IPS-18a (cell line): ENCODE data around the gene KLHL22.
A peak's percentile ranks its signal among the peaks of the same experiment; 100 is the strongest.

Experiments
- H3K27ac ChIP-seq: one replicate; pipeline ENCODE4 v1.5.1; 2013; ENCODE audit warnings: low read length
- H3K27me3 ChIP-seq: one replicate; pipeline ENCODE4 v1.6.1; 2013; ENCODE audit warnings: mild to moderate bottlenecking, low read length; ENCODE audit not compliant: control insufficient read depth, insufficient read depth
- H3K36me3 ChIP-seq: one replicate; pipeline ENCODE4 v1.6.1; 2013; ENCODE audit warnings: low read depth, low read length; ENCODE audit not compliant: control insufficient read depth
- H3K4me1 ChIP-seq: one replicate; pipeline ENCODE4 v1.6.1; 2013; ENCODE audit warnings: low read depth, low read length; ENCODE audit not compliant: control insufficient read depth
- H3K4me3 ChIP-seq: one replicate; pipeline ENCODE4 v1.5.1; 2013; ENCODE audit warnings: low read length
- H3K9ac ChIP-seq: one replicate; pipeline ENCODE4 v1.6.1; 2013; ENCODE audit warnings: mild to moderate bottlenecking, low read length, moderate library complexity
- H3K9me3 ChIP-seq: one replicate; pipeline ENCODE4 v1.6.1; 2013; ENCODE audit warnings: low read depth, low read length; ENCODE audit not compliant: control insufficient read depth

The KLHL22 gene

GRCh38 chr22:20522134-20523004 is 26.8 kb upstream of the KLHL22 start:
- H3K4me1 ChIP-seq: no peaks in the 10 kb centered on the region
- H3K9me3 ChIP-seq: no peaks in the 10 kb centered on the region
- H3K27me3 ChIP-seq: no peaks in the 10 kb centered on the region
- H3K36me3 ChIP-seq: no peaks in the 10 kb centered on the region
- no peak overlapping the region for H3K27ac ChIP-seq
- no peak overlapping the region for H3K9ac ChIP-seq
- H3K4me3 ChIP-seq: no peak overlapping the region

DNA sequence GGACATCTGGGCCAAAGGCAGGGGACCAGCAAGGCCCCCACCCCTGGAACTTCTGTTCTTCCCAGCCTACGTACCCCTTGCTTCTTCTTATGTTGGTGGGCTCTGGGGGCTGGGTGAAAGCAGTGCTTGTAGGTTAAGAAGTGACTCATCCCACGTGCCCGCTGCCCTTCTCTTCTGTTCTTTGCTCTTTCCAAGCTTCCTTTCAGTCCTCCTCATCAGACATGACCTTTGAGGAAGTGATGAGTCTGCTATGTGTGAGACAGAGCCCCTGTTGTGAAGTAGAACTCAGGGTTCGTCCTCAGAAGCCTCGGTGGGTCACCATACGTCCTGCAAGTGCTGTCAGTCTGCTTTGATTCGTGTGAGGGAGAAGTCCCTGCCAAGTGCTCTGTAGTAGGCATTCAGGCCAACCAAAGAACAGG is 24.5 kb upstream of the KLHL22 start:
- H3K27ac ChIP-seq: no peak overlapping the region
- H3K36me3 ChIP-seq: no peaks in the 10 kb centered on the region
- no peak overlapping the region for H3K9ac ChIP-seq
- no peaks in the 10 kb centered on the region for H3K27me3 ChIP-seq
- H3K4me1 ChIP-seq: no peaks in the 10 kb centered on the region
- no peak overlapping the region for H3K4me3 ChIP-seq
- no peaks in the 10 kb centered on the region for H3K9me3 ChIP-seq

DNA sequence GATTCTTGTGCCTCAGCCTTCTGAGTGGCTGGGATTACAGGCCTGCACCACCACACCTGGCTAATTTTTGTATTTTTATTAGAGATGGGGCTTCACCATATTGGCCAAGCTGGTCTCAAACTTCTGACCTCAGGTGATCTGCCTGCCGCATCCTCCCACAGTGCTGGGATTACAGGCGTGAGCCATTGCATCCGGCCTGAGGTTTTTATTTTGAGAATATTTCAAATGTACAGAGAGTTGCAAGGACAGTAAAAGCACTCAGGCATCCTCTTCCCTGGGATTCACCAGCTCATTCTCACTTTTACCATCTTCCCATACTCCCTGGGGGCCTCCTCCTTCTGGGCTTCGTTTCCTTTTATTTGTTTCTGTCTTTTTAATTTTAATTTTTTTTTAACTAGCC is 24.0 kb upstream of the KLHL22 start:
- no peak overlapping the region for H3K27ac ChIP-seq
- no peaks in the 10 kb centered on the region for H3K36me3 ChIP-seq
- no peaks in the 10 kb centered on the region for H3K9me3 ChIP-seq
- H3K4me3 ChIP-seq: no peak overlapping the region
- no peaks in the 10 kb centered on the region for H3K4me1 ChIP-seq
- H3K9ac ChIP-seq: no peak overlapping the region
- no peaks in the 10 kb centered on the region for H3K27me3 ChIP-seq

DNA sequence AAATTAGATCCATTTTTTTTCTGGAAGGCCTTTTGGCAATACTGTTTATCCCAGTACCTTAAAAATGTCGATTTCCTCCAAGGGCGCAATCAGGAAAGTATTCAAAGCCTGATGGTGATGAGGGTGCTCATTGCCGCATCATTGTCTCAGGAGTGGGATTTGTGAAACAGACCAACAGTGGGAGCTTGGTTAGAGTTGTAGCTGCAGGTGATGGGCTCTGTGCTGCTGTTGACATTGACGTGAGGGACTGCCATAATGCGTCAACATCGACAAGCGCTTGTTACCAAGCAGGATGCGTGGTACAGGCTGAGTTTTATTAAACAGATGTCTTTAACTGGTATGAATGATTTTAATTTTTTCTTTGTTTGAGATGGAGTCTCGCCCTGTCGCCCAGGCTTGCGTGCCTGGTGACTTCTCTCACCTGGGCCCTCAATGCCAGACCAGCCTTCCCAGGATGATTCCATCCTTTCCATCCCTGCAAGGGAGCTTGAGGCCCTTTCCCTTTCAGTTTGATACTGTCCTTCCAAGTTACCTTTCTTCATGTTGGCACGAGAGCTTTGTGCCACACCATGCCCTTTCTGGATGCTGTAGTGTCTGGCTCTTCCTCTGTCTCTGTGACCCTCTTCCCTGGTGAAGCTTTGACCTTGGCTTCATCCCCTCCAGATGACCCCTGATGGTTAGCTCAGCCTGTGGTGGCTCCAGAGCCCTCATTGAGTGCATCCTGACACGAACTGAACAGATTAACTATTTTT is 22.4 kb upstream of the KLHL22 start:
- Histone ChIP-seq H3K27me3 (no peaks in the 10 kb centered on the region), H3K27ac (no peak overlapping the region), H3K36me3 (no peaks in the 10 kb centered on the region), H3K4me3 (no peak overlapping the region), H3K4me1 (no peaks in the 10 kb centered on the region), H3K9me3 (no peaks in the 10 kb centered on the region), H3K9ac (no peak overlapping the region)

DNA sequence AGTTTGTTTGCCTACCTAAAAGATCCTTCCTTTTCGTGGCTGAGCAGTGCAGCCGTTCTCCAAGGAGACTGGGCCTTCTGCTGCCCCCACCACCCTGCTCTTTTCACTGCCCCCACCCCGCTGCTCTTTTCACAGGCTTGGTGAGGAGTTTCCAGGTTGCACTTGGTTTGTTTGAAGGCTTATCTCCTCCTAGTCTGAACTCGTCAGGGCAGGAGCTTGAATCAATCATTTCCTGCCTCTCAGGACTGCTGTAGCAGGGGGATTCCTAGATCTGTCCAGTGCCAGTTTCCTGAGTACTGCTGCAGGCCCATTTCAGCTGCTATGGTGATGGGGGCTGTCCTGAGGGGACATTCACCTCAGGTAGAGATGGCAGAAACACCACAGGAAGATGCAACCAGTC is 21.8 kb upstream of the KLHL22 start:
- H3K4me1 ChIP-seq: no peaks in the 10 kb centered on the region
- H3K9me3 ChIP-seq: no peaks in the 10 kb centered on the region
- H3K4me3 ChIP-seq: no peak overlapping the region
- H3K36me3 ChIP-seq: no peaks in the 10 kb centered on the region
- H3K27me3 ChIP-seq: no peaks in the 10 kb centered on the region
- H3K27ac ChIP-seq: no peak overlapping the region
- H3K9ac ChIP-seq: no peak overlapping the region

GRCh38 chr22:20516399-20516798 is 20.8 kb upstream of the KLHL22 start:
- Histone ChIP-seq H3K36me3 (no peaks in the 10 kb centered on the region), H3K9ac (no peak overlapping the region), H3K27ac (no peak overlapping the region), H3K4me1 (no peaks in the 10 kb centered on the region), H3K27me3 (no peaks in the 10 kb centered on the region), H3K9me3 (no peaks in the 10 kb centered on the region), H3K4me3 (no peak overlapping the region)

DNA sequence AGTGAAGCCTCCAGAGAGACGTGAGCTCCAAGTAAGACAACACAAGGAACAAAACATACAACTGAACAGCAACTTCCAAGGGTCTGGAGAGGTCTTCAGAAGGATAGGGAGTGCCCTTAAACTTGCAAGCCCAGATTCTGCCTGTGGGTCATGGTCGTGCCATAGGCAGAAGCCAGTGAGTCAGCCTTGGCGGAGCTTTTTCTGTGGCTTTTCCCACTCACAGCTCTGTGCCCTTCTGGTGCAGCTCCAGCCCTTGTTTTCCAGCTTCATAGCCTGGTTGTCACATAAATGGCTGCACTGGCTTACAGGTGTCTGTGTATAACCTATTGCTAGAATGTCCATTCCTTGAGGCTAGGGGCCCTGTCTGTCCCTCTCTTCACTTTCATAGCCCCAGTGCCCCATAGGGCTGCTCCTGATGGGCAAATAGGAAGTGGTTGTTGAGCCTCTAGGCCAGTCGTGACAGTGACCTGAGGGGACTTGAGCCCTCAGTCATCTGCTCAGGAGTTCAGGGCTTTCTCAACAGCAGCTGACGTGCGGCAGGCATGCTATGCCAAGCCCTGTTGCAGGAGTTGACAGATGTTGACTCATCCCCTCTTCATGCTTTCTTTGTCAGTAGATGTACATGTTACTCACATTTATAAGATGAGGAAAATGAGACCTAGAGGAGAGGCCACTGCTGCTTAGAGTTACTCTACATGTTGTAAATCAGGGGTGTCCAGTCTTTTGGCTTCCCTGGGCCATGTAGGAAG is 19.2 kb upstream of the KLHL22 start:
- Histone ChIP-seq H3K4me1 (no peaks in the 10 kb centered on the region), H3K4me3 (no peak overlapping the region), H3K27me3 (no peaks in the 10 kb centered on the region), H3K9ac (no peak overlapping the region), H3K27ac (no peak overlapping the region), H3K36me3 (no peaks in the 10 kb centered on the region), H3K9me3 (no peaks in the 10 kb centered on the region)

- H3K36me3 ChIP-seq: no peaks in the 10 kb centered on the region
Observed at GRCh38 chr22:20511578-20512229, 16.1 kb upstream of the KLHL22 start.

DNA sequence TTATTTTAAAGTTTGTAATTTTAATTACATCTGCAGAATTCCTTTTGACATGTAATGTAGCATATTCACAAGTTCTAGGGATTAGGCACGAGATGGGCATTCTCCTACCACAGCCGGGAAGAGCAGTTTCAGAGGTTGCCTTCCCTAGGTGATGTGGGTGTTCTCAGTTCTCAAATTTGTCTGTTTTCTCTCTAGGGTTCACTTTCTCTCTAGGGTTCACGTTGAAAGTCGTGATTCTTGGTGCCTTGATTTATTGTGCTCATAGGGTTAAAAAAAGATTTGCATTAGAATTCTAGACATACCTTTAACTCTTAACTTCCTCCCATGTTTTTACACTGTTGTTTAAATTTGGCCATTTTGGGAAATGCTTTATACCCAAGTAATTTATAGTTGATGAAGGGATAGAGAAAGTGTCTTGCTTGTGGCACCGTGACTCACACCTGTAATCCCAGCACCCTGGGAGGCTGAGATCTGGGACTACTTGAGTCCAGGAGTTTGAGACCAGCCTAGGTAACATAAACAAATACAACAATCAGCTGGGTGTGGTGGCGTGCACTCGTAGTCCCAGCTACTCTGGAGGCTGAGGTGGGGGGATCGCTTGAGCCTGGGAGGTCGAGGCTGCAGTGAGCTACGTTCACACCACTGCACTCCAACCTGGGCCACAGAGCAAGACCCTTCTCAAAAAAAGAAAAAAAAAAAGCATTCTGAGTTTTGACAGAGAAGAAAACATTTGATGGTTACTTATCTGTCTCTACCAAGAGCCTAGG is 15.4 kb upstream of the KLHL22 start:
- Histone ChIP-seq H3K4me1 (peaks cover 11% of the 10 kb centered on the region), H3K9me3 (no peaks in the 10 kb centered on the region), H3K36me3 (no peaks in the 10 kb centered on the region), H3K4me3 (no peak overlapping the region), H3K9ac (no peak overlapping the region), H3K27me3 (no peaks in the 10 kb centered on the region), H3K27ac (no peak overlapping the region)

More at GRCh38 chr22:20511578-20512229, 16.1 kb upstream of the KLHL22 start:
- Histone ChIP-seq H3K4me1 (peaks cover 11% of the 10 kb centered on the region), H3K9ac (no peak overlapping the region), H3K9me3 (no peaks in the 10 kb centered on the region), H3K4me3 (no peak overlapping the region), H3K27me3 (no peaks in the 10 kb centered on the region), H3K27ac (no peak overlapping the region)

DNA sequence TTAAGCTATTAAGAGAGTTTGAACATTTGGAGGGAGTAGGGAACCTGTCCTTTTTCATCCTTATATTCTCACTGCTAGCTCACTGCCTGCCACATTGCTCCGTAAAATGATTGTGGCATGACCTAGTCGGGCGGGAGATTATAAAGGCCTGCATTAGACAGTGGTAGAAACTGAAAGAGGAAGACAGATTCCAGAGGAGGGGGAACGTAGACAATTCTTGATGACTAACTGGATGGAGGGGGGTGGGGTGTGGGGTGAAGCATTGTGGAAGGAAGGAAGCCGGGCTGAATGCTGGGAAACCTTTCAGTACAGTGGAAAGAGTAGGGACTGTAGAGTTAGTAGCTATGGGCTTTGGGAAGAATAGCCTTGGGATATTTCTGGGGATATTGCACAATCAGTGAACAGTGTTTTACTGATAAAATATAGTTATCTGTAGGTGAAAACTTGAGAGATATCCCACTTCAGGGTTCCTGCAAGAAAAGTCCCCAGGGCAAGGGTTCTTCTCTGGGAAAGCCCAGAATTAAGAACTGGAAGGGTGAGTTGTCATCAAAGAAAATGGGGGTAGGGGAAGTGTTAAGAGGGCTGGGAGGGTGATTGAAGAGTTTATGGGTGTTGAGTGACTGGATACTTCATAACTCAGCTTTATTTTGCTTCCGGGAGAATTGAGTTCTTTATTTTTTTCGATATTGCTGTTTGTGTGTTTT is 13.9 kb upstream of the KLHL22 start:
- Histone ChIP-seq H3K4me1 (peaks cover 11% of the 10 kb centered on the region), H3K9me3 (no peaks in the 10 kb centered on the region), H3K27ac (no peak overlapping the region), H3K4me3 (peak overlapping the region; percentile 98), H3K27me3 (no peaks in the 10 kb centered on the region), H3K36me3 (no peaks in the 10 kb centered on the region), H3K9ac (no peak overlapping the region)
